SH-SY5Y (cell line): ENCODE data around the gene SF3A2.

Experiments used
- GATA2 ChIP-seq: IDR thresholded peaks from 2 replicates; pipeline ENCODE4 v1.6.1; 2011; ENCODE audit warnings: mild to moderate bottlenecking, low read depth, low read length
- GATA3 ChIP-seq: IDR thresholded peaks from 2 replicates; pipeline ENCODE4 v1.6.1; 2011; ENCODE audit warnings: low read depth, mild to moderate bottlenecking, low read length, moderate library complexity

SF3A2 gene

GRCh38 chr19:2261438-2262172 is 25.0 kb downstream of the SF3A2 start:
- TF ChIP-seq GATA3 = no peak
- no peak for TF ChIP-seq GATA2

GRCh38 chr19:2266183-2266993 is 29.8 kb downstream of the SF3A2 start:
- TF ChIP-seq GATA3 (no peak), GATA2 (no peak)

- TF ChIP-seq GATA3 = no peak
- TF ChIP-seq GATA2 = no peak
Measured at GRCh38 chr19:2268480-2268830, 31.8 kb downstream of the SF3A2 start.

- TF ChIP-seq GATA2 (no peak), GATA3 (no peak)
Measured at GRCh38 chr19:2268861-2269243, 32.2 kb downstream of the SF3A2 start.

GRCh38 chr19:2269244-2270156 is 32.9 kb downstream of the SF3A2 start:
- TF ChIP-seq GATA2 = no peak
- no peak for TF ChIP-seq GATA3

GRCh38 chr19:2270157-2270422 is 33.5 kb downstream of the SF3A2 start:
- no peak for TF ChIP-seq GATA3

GRCh38 chr19:2270423-2271233 is 34.0 kb downstream of the SF3A2 start:
- TF ChIP-seq GATA2 (no peak), GATA3 (no peak)

GRCh38 chr19:2271234-2272103 is 34.8 kb downstream of the SF3A2 start:
- TF ChIP-seq GATA3 (no peak), GATA2 (no peak)

- no peak for TF ChIP-seq GATA3
- TF ChIP-seq GATA2 = no peak
Measured at GRCh38 chr19:2273356-2274184, 36.9 kb downstream of the SF3A2 start.

- TF ChIP-seq GATA3 = no peak
- no peak for TF ChIP-seq GATA2
Measured at GRCh38 chr19:2274185-2274711, 37.6 kb downstream of the SF3A2 start.

GRCh38 chr19:2274931-2275535 is 38.4 kb downstream of the SF3A2 start:
- TF ChIP-seq GATA2 = no peak
- TF ChIP-seq GATA3 = no peak
